PC-9 (cell line): Measurements from ENCODE around the gene PCED1B.

Experiments used
- EZH2 ChIP-seq: fragments of 200-600 bp; sonication (generic); IDR thresholded peaks from 2 replicates; pipeline ENCODE4 v1.8.0; 2017; ENCODE audit warnings: antibody characterized with exemption, low read depth
- TF ChIP-seq, protein P1 (sequence below): fragments of 200-600 bp; sonication (generic); conservative IDR thresholded peaks from 2 replicates; pipeline ENCODE4 v1.6.1; 2017; ENCODE audit warnings: mixed run types, antibody characterized with exemption, mild to moderate bottlenecking, moderate library complexity

DNA sequence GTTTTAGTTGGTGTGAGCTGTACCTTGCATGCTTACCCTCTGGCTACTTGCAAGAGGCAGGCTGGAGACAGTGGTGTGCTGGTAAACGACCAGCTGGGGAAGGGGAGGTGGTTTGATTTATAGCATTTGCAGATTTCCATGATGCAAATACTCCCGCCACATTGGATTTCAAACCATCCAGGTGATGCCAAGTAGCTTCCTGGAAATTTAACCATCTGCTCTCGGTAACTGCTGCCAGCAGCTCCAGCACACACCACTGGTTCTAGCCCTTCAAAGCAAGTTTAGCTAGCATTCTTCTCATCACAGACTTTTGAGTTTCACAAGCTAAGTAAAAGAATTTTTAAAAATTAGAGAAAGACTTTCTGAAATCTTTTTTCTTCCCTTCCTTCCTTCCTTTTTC lies 104.8 kb downstream of the PCED1B start:
- TF ChIP-seq EZH2: no peak
- TF ChIP-seq, protein P1, sequence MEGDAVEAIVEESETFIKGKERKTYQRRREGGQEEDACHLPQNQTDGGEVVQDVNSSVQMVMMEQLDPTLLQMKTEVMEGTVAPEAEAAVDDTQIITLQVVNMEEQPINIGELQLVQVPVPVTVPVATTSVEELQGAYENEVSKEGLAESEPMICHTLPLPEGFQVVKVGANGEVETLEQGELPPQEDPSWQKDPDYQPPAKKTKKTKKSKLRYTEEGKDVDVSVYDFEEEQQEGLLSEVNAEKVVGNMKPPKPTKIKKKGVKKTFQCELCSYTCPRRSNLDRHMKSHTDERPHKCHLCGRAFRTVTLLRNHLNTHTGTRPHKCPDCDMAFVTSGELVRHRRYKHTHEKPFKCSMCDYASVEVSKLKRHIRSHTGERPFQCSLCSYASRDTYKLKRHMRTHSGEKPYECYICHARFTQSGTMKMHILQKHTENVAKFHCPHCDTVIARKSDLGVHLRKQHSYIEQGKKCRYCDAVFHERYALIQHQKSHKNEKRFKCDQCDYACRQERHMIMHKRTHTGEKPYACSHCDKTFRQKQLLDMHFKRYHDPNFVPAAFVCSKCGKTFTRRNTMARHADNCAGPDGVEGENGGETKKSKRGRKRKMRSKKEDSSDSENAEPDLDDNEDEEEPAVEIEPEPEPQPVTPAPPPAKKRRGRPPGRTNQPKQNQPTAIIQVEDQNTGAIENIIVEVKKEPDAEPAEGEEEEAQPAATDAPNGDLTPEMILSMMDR: no peak
